Kidney capillary endothelial cell (primary cell): ENCODE data around the gene RICTOR.

Experiments
- DNase-seq: peaks from one replicate; pipeline ENCODE4 v3.0.0-alpha.2; 2018; ENCODE audit warnings: low spot score

Gene RICTOR

DNA sequence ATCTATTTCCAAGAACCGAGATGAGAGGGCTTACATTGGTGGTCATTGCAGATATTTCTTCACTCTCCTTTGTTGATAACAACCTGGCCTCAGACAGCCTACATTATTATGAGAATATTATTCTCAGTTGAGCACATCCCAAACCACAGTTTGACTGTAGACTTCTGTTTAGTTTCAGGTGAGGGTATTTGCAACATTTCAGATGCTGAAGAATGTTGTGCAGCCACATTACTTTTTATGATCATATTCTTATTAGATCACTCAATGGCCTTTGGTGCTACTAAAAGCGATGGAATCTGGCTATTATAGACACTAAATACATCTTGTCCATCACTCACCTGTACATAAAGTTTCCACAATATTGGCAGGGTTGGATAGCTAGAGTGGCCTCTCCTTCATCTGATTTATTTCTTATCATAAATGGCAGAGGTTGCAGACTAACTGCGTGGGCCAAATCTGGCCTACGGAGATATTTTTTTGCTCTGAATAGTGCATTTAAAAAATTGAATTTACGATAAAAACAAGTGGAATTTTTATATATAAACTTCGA is 26.2 kb upstream of the RICTOR start:
- no peak for DNase-seq

DNA sequence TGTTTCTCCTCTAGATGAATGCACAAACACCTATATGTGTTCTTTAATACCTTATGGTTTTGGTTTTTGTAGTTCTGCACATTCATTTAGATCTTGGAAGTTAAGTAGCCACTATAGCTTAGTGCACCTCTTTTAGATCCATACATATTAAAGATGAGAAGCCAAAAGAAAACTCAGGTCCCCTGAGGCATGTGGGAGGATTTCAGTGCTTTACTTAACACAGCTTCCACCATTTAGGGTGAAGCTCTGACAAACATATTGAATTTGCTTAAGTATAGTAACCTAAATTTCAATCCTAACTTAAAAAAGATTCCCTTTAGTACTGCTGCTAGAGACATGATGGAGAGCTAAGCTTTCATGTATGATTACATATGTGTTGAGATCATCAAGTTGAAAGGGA is 25.6 kb upstream of the RICTOR start:
- no peak for DNase-seq

DNA sequence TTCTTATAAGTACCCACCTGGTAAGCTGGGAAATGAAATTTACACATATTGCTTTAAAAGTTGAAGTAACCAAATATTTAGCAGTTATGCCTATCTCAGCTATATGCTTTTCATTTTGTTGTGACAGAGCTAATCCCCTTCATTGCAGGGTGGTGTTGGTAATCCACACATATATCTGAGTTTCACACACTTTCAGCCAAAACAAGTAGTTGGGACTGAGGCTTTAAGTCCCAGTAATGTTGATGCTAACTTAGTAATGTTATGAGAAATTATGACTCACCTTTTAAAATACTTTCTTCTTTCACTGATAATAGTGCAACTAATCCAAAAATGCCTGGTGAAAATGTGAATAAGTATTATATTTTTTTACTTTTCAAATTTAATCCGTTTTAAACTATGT is 19.2 kb upstream of the RICTOR start:
- DNase-seq, result no peak

DNA sequence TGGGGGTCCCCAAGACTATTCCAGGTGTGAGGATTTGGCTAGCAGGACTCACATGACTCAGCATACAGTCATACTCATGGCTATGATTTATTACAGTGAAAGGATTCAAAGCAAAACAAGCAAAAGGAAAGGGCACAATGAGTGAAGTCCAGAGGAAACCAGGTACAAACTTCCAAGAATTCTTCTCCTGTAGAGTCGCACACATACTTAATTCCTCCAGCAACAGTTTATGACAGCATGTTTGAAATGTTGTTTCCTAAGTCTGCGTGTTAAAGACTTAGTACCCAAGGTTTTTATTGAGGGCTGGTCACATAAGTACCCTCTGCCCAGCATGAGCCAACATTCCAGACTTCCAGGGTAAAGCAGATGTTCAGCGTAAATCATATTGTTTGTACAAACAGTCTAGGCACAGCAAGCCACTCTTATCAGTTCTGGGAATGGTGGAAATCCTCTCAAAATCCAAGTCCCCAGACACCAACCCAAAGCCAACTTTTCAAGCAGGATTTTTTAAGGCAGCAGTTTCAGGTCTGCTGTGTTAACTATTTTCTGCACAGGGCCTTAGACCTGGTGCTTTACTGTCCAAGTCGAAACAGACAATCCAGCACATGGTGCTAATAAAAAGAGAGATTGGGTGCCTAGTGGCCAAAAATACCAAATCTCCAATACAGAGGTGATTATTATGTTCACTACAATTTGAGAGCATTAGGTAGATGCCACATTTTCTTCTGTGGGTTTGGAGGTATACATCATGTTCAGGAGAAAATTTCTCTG is 18.6 kb upstream of the RICTOR start:
- DNase-seq, result no peak

DNA sequence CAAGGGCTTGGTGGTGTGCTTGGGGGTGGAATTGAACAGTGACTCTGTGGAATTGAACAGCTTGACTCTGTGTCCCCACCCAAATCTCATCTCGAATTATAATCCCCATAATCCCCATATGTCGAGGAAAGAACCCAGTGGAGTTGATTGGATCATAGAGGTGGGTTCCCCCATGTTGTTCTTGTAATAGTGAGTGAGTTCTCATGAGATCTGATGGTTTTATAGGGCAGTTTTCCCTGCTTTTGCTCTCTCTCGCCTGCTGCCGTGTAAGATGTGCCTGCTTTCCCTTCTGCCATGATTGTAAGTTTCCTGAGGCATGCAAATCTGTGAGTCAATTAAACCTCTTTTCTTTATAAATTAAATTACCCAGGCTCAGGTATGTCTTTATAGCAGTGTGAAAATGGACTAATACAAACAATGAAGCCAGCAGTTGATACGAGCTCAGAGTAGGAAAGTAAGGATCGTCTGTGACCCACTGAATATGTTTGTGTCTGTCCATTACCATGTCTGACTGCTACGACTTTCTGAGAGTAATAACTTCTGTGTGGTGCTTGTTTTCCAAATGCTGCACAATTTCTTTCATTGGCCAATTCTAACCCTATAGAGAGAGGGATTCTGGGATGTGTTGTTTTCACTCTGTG is 17.9 kb upstream of the RICTOR start:
- DNase-seq, result no peak

DNA sequence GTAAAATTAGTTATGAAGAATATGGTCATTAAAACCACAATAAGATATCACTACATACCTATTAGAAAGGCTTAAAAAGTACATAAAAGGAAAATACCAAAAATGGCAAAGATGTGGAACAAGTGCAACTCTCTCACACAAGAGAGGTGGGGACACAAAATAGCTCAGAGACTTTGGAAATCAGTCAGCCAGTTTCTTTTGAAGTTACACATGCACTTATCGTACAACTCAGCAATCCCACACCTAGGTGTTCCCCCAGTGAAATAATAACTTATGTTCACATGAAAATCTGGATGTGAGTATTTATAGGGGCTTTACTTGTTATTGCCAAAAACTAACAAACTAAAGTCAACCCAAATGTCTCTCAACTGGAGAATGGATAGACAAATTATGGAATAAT is 9.8 kb upstream of the RICTOR start:
- no peak for DNase-seq

DNA sequence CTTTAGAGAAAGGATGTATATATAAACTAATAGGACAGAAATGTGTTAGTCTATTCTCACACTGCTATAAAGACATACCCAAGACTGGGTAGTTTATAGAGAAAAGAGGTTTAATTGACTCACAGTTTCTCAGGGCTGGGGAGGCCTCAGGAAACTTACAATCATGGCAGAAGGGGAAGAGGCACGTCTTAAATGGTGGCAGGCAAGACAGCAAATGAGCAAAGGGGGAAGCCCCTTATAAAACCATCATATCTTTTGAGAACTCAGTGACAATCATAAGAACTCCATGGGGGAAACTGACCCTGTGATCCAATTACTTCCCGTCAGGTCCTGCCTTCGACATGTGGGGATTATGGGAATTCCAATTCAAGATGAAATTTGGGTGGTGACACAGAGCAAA is 8.8 kb upstream of the RICTOR start:
- DNase-seq, result no peak

DNA sequence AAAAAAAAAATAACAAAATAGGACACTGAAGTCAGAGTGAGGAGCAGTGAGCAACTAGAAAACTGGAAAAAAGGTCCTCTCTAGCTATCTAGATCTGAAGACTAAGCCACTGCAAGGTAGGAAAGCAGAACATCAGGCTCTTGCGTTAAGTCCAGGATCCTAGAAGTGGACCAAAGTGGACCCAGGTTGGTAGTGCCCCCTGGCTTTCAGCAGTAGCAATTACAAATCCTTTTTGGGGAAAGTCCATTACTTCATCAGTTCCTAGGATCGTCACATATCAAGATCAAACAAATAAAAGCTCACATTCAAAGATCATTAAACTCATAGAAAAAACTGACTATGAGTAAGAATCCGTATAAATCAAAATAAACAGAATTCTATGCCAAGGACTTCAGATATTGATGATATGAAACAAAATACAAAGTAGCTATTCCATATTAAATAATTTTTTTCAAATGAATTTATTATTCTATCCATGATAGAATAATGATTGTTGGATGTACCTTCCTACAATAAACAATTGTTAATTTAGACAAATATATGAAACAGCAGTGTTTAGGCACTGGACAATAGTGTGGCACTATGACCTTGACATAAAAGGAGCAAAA is 6.5 kb upstream of the RICTOR start:
- no peak for DNase-seq

DNA sequence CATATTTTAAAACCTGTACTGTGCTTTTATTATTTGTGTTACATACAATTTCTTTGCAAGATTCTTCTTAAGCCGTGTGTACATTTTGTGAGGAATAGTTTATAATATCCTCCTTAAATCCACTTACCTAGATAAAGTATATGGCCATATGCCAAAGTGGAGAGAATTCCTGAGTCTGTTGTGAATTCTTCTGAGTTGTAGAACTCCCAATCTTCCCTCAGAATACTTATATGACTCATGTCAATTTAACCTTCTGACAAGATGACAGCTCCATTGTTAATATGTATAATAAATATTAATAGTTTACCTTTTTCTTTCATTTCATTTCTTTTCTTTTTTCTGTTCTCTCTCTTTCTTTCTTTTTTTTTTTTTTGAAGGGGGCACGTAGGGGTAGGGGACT is 6.0 kb upstream of the RICTOR start:
- DNase-seq, result no peak

DNA sequence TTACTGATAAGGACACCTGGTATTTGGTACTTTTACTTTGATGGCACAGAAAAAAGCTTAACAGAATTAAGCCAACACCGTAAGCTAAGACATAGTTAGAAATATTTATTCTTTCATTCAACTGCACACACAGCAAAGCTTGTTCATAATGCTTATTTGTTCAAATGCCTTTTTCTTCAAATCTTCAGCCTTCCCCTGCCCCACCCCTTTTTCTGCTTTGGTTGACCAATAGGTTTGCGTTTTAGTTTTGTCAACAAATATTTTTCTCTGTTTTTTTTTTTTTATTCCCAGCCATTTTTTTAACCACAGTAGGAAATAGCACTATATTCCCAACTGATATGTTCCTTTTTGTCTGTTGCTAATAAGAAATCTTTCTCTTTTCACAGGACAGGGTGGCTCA is 4.9 kb upstream of the RICTOR start:
- no peak for DNase-seq

DNA sequence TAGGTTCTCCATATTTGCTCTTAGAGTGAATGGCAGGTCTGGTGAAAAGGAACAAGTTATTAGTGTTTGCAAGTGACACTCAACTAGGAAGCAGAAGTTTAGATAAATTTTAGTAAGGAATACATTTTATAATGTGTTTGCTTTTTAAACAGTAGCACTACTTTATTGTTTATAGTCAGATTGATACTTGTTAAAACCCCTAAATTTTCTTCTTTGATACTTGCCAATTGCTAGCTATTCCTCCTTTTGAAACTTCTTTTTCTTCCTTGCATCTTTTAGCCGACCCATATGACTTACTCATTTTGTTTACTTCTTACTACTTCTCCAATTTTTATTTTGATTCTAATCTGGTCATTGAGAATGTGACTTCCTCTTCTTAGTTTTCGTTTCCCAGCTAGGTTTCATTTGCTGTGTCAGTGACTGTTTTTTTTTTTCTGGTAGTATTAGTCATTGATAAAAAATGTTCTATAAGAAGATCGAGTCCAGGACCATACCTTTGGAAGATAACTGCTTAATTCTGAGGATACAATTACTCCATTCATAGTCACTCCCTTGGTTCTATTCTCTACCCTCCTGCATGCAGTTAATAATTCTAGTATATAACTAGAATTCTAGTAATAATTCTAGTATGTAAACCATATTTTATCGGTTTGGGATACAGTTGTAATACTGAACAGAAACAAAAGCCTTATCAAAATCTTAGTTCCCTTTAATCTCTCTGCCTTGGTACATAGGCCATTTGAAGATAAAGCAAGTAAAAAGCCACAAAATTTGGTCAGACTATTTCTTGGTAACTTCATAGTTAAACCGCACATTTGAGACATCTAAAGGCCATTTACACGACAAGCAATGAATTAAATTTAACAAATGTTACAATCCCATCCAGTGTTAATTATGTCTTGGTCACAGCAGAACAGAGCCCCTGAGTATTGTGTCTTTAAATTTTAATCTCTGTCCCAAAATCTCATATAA is 2.8 kb upstream of the RICTOR start:
- peak; percentile 61 for DNase-seq

DNA sequence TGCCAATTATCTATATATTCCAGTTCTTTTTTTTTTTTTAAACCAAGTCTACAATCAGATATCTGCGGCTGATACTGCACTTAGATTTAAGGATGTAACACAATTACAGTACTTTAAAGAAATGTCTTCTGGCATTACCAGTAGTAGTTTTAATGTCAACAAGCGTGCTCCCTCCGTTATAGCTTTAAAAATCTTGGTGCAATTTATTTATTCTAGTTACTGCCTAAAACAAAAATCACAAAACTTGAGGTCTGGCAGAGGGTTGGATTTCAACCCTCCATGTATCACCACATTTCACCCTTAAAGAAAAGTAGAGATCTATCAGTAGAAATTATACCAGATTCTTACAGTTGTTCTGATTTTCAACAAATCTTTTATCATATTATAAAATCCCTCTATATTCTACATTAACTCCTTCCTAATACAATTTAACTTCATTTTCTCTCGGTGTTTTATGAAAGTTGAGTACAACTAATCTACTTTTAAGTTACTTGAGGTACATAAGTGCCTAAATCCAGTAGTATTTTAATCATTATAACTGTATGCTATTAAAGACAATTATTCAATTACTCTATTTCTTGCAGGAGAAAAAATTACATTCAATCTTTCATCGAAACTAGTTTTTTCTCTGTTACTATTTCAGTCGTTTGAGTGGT is 2.0 kb upstream of the RICTOR start:
- no peak for DNase-seq

DNA sequence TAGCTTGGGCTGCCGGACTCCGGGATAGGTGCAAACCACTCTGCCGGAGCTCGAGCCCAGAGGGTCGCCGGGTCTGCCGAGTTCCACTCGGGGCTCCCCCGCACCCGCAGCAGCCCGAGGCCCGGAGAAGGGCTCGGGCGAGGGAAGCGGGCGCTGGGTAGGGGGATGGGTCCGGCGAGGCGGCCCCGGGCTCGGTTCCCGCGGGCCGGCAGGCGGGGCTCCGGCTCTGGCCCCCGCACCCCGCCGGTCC is 507 bp downstream of the RICTOR start:
- DNase-seq, result no peak

DNA sequence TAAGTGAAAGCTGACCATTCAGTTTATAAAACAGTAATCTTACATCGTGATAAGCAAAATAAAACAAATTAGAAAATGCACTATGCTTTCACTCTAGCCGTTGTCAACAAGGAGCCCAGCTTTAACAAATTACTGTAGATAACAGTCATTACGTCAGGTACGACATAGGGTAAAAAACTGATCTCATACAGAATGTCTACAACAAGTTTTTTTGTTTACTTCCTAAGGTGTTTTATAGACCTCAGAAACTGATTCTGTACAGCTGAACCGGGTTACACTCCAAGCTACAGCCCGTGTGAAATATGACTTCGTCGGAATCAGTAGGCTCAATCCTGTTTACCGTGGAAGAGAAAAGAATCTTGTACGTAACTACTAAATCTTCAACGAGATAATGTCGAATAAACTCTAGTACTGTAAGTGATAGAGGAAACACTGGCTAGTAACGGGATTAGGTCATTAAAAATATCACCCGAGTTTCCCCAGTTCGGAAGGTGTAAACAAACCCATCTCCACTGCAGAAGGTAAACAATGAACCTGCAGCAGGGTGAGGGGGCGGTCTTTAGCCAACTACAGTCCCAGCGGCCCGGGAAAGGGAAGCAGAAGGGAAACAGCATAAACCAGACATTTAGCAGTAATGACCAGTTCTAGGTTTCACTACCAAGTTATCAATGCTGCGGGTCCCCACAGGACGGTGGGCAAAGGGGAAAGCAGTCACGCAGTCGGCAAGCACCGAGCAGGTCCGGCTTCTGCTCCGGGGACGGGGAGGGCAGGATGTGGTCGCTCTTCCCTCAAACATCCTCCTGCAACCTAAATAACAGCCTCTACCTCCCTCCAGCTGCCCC is 1.1 kb downstream of the RICTOR start:
- DNase-seq, result no peak

DNA sequence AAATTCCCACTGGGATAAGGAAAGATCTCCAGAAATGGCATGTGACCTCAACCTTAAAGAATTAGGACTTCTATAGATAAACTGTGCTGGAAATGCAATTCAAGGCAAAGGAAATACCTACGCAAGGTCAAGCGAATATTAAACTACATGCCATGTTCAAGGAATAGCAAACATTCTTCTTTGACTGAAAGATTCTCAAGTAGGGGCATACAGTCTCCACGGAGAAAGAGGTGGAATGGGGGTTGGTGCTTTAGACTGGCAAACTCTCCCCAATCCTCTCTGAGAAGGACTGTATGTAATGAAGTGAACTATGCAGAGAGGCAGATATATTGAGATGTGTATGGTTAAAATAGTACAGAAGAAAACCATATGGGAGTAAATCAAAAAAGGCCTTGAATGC is 6.1 kb downstream of the RICTOR start:
- DNase-seq, result no peak

DNA sequence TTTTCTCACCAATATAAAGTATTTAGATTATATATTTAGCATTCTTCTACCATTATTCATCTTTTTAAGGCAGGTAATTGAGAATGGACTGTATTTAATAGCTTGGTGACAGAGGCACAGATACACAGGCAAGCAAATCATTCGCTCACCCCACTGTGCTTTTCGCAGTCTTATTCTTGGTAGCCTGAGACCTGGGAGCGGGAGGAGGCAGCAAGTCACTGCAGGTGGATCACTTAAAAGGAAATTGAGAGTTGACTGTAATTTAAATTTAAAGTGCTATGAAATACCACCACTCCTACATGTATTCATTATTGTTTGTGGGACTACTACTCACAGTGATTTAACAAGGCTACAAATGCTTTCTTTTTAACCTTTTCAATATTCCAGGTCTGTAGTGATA is 9.7 kb downstream of the RICTOR start:
- DNase-seq, result no peak

DNA sequence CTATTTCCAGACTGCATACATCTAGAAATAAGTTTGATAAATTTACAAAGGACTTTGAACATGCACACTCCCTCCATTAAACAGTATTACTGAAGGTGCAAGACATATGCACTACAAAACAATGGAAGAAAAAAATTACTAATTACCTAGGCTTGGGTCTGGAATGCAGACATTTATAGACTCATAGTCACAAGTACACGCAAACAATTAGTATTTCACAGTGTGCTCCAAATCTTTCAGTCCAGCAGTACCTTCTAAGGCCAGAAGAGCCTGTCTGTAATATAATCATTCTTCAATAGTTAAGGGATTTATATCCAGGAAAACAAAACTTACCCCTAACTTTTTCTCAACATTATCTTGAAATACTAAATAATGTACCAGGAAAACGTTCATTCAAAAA is 11.2 kb downstream of the RICTOR start:
- DNase-seq, result no peak

DNA sequence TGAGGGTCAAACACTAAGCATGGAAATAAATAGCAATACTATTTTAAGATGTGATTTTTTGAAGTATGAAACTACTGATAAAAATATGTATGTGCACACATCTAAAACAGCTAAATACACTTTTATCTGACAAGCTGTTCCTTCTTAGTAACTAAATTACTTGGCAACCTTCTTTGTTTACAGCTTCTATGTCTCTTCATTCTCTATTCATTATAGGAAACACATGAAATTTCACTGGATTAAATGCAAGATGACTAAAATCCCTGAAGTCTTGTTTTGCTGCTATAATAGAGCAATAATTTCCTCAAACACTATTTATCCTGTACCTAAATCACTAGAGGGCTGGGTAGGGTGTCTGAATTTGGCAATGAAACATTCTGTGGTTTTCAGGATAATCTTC is 11.7 kb downstream of the RICTOR start:
- no peak for DNase-seq

DNA sequence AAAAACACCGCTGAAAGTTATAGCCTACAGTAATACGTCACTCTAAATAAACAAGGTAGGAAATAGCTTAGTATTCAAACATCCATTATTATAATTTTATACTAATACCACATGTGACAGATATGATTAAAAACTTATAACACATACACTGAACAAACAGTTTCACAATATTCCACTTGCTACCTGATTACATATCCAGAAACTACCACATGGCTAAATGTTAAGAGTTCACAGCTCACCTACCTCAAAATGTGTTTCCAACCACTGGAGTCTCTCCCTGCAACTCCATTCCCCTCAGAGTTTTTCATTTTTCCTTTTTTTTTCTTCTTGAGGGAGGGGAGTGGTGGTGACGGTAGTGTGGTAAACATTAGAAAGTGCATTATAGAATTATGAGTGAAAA is 12.1 kb downstream of the RICTOR start:
- DNase-seq, result no peak

DNA sequence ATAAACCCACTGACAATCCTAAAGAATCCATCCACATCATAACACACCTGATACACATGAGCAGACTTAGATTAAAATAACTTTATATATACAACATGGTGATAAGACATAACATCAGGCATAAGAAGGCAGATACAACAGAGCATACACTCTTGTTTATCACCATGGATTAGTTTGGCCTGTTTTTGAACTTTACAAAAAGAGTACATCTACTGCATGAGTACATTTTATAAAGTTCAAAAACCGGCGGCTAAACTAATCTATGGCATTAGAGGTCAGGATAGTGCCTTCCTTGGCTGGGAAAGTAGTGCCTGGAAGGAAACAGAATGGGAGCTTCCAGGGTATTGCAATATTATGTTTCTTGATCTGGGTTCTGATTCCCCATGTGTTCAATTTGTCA is 15.1 kb downstream of the RICTOR start:
- no peak for DNase-seq
